ENCODE measurements around the gene RAB20.

Gene RAB20

DNA sequence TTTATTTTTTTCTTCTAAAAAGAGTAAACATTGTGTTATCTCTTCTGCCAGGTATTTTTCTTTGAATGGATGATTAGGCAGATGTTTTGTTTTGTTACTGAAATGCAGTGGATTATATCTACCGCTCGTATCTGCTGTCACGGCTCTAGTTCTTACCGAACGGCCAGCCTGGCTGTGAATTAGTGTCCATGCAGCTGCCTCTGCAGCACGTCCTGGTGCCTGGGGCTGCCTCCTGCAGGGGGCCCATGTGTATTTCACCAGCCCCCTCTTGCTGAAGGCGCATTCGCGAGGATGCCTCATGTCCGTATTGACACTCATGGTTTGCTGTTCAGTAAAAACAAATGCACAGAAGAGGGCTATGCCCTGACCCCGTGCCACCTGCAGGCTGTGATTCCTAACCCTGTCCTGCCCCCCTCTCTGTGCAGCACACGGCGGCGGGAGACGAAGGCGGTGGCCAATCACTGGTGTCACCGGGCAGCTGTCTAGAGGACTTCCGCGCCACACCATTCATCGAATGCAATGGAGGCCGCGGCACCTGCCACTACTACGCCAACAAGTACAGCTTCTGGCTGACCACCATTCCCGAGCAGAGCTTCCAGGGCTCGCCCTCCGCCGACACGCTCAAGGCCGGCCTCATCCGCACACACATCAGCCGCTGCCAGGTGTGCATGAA lies 49.9 kb downstream of the RAB20 start:
- Histone ChIP-seq H3K4me1 (ENCODE audit: control insufficient read depth, insufficient read depth, low read length) (no peaks in the 10 kb centered on the region), H3K27me3 (ENCODE audit: control insufficient read depth, insufficient read depth, low read length, poor library complexity, severe bottlenecking) (no peaks in the 10 kb centered on the region), H3K4me3 (ENCODE audit: insufficient read depth, low read depth, low read length) (no peak overlapping the region), H3K27ac (ENCODE audit: insufficient read depth, low read depth, low read length, poor library complexity, severe bottlenecking) (no peak overlapping the region), H3K9me3 (ENCODE audit: control insufficient read depth, low read length) (no peaks in the 10 kb centered on the region), H3K36me3 (ENCODE audit: control insufficient read depth, insufficient read depth, low read length) (peaks cover 9% of the 10 kb centered on the region)
- 94% methylated on average over 31 of the region's 31 CpGs for WGBS, 2 experiments

- Histone ChIP-seq H3K4me3 (ENCODE audit: insufficient read depth, low read depth, low read length) (no peak overlapping the region), H3K36me3 (ENCODE audit: control insufficient read depth, insufficient read depth, low read length) (peaks cover 9% of the 10 kb centered on the region), H3K4me1 (ENCODE audit: control insufficient read depth, insufficient read depth, low read length) (no peaks in the 10 kb centered on the region), H3K9me3 (ENCODE audit: control insufficient read depth, low read length) (no peaks in the 10 kb centered on the region), H3K27me3 (ENCODE audit: control insufficient read depth, insufficient read depth, low read length, poor library complexity, severe bottlenecking) (no peaks in the 10 kb centered on the region), H3K27ac (ENCODE audit: insufficient read depth, low read depth, low read length, poor library complexity, severe bottlenecking) (no peak overlapping the region)
- 82 to 83% methylated on average over 18 of the region's 18 CpGs for WGBS, 2 experiments
These were observed 51.3 kb downstream of the RAB20 start for GRCh38 chr13:110509971-110510786.

DNA sequence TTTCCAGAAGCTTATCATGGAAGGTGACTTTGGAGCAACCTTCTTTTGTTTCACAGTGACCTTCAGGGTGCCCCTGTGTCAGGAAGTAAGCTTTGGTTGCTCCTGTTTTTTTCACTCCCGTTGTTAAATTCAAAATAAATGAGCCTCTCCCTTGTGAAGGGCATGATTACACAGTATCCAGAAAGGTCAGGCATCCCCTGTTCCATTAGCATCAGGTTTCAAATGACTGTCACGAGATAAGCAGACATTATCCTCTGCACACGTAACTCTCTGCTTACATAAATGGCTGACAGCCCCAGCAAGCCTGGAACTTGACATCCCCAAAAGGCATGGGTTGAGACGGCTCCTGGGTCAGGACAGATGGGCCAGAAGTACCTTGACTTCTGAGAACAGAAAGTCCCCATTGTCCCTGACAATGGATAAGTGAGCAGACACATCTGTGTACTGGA lies 52.0 kb downstream of the RAB20 start:
- Histone ChIP-seq H3K4me3 (ENCODE audit: insufficient read depth, low read depth, low read length) (no peak overlapping the region), H3K9me3 (ENCODE audit: control insufficient read depth, low read length) (no peaks in the 10 kb centered on the region), H3K27me3 (ENCODE audit: control insufficient read depth, insufficient read depth, low read length, poor library complexity, severe bottlenecking) (no peaks in the 10 kb centered on the region), H3K27ac (ENCODE audit: insufficient read depth, low read depth, low read length, poor library complexity, severe bottlenecking) (no peak overlapping the region), H3K36me3 (ENCODE audit: control insufficient read depth, insufficient read depth, low read length) (peaks cover 9% of the 10 kb centered on the region), H3K4me1 (ENCODE audit: control insufficient read depth, insufficient read depth, low read length) (no peaks in the 10 kb centered on the region)
- 82 to 84% methylated on average over 4 of the region's 4 CpGs for WGBS, 2 experiments

GRCh38 chr13:110507678-110508381 lies 53.7 kb downstream of the RAB20 start:
- no peak overlapping the region for H3K4me3 ChIP-seq (ENCODE audit: insufficient read depth, low read depth, low read length)
- H3K27me3 ChIP-seq (ENCODE audit: control insufficient read depth, insufficient read depth, low read length, poor library complexity, severe bottlenecking) = no peaks in the 10 kb centered on the region
- peaks cover 21% of the 10 kb centered on the region for H3K36me3 ChIP-seq (ENCODE audit: control insufficient read depth, insufficient read depth, low read length)
- no peak overlapping the region for H3K27ac ChIP-seq (ENCODE audit: insufficient read depth, low read depth, low read length, poor library complexity, severe bottlenecking)
- 93 to 94% methylated on average over 23 of the region's 23 CpGs for WGBS, 2 experiments
- no peaks in the 10 kb centered on the region for H3K9me3 ChIP-seq (ENCODE audit: control insufficient read depth, low read length)
- no peaks in the 10 kb centered on the region for H3K4me1 ChIP-seq (ENCODE audit: control insufficient read depth, insufficient read depth, low read length)

- Histone ChIP-seq H3K27ac (ENCODE audit: insufficient read depth, low read depth, low read length, poor library complexity, severe bottlenecking) (no peak overlapping the region), H3K36me3 (ENCODE audit: control insufficient read depth, insufficient read depth, low read length) (peaks cover 27% of the 10 kb centered on the region), H3K4me3 (ENCODE audit: insufficient read depth, low read depth, low read length) (no peak overlapping the region), H3K4me1 (ENCODE audit: control insufficient read depth, insufficient read depth, low read length) (no peaks in the 10 kb centered on the region), H3K9me3 (ENCODE audit: control insufficient read depth, low read length) (no peaks in the 10 kb centered on the region), H3K27me3 (ENCODE audit: control insufficient read depth, insufficient read depth, low read length, poor library complexity, severe bottlenecking) (no peaks in the 10 kb centered on the region)
- WGBS, 2 experiments = 90% methylated on average over 17 of the region's 17 CpGs
These were observed 54.5 kb downstream of the RAB20 start for GRCh38 chr13:110506859-110507566.

- peaks cover 33% of the 10 kb centered on the region for H3K36me3 ChIP-seq (ENCODE audit: control insufficient read depth, insufficient read depth, low read length)
- H3K27ac ChIP-seq (ENCODE audit: insufficient read depth, low read depth, low read length, poor library complexity, severe bottlenecking) = no peak overlapping the region
- no peak overlapping the region for H3K4me3 ChIP-seq (ENCODE audit: insufficient read depth, low read depth, low read length)
- no peaks in the 10 kb centered on the region for H3K4me1 ChIP-seq (ENCODE audit: control insufficient read depth, insufficient read depth, low read length)
- no peaks in the 10 kb centered on the region for H3K9me3 ChIP-seq (ENCODE audit: control insufficient read depth, low read length)
- 96% methylated on average over 18 of the region's 18 CpGs for WGBS, 2 experiments
- no peaks in the 10 kb centered on the region for H3K27me3 ChIP-seq (ENCODE audit: control insufficient read depth, insufficient read depth, low read length, poor library complexity, severe bottlenecking)
These were observed 55.1 kb downstream of the RAB20 start for GRCh38 chr13:110506396-110506795.

- Histone ChIP-seq H3K27ac (ENCODE audit: insufficient read depth, low read depth, low read length, poor library complexity, severe bottlenecking) (no peak overlapping the region), H3K36me3 (ENCODE audit: control insufficient read depth, insufficient read depth, low read length) (peaks cover 34% of the 10 kb centered on the region), H3K27me3 (ENCODE audit: control insufficient read depth, insufficient read depth, low read length, poor library complexity, severe bottlenecking) (no peaks in the 10 kb centered on the region), H3K4me1 (ENCODE audit: control insufficient read depth, insufficient read depth, low read length) (no peaks in the 10 kb centered on the region), H3K9me3 (ENCODE audit: control insufficient read depth, low read length) (no peaks in the 10 kb centered on the region), H3K4me3 (ENCODE audit: insufficient read depth, low read depth, low read length) (no peak overlapping the region)
- 96% methylated on average over 10 of the region's 10 CpGs for WGBS, 2 experiments
These were observed 55.9 kb downstream of the RAB20 start for GRCh38 chr13:110505594-110505993.

DNA sequence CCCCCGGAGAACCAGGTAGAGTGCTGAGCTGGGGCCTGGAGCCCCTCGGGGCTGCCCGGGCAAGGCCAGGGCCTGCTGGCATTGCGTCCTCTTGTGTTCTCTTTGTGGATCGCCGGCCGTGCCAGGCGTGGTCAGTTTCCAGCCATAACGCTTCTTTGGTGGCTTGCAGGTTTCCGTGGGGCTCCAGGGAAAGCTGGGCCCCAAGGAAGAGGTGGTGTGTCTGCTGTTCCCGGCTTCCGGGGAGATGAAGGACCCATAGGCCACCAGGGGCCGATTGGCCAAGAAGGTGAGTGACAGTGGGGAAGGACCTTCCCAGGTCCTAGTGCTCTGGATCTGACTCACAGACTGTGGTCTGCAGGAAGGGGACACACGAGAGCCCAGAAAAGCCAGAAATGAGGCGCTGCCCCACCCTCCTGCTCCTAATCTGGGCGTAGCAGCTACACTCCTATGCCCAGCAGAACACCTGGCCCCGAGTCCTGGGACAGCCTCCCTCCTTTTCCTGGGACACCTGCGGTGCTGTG lies 57.5 kb downstream of the RAB20 start:
- Histone ChIP-seq H3K4me3 (ENCODE audit: insufficient read depth, low read depth, low read length) (no peak overlapping the region), H3K36me3 (ENCODE audit: control insufficient read depth, insufficient read depth, low read length) (peaks cover 34% of the 10 kb centered on the region), H3K9me3 (ENCODE audit: control insufficient read depth, low read length) (no peaks in the 10 kb centered on the region), H3K27me3 (ENCODE audit: control insufficient read depth, insufficient read depth, low read length, poor library complexity, severe bottlenecking) (no peaks in the 10 kb centered on the region), H3K27ac (ENCODE audit: insufficient read depth, low read depth, low read length, poor library complexity, severe bottlenecking) (no peak overlapping the region), H3K4me1 (ENCODE audit: control insufficient read depth, insufficient read depth, low read length) (no peaks in the 10 kb centered on the region)
- 95 to 97% methylated on average over 18 of the region's 18 CpGs for WGBS, 2 experiments

- Histone ChIP-seq H3K27ac (ENCODE audit: insufficient read depth, low read depth, low read length, poor library complexity, severe bottlenecking) (no peak overlapping the region), H3K36me3 (ENCODE audit: control insufficient read depth, insufficient read depth, low read length) (peaks cover 30% of the 10 kb centered on the region), H3K4me1 (ENCODE audit: control insufficient read depth, insufficient read depth, low read length) (no peaks in the 10 kb centered on the region), H3K27me3 (ENCODE audit: control insufficient read depth, insufficient read depth, low read length, poor library complexity, severe bottlenecking) (no peaks in the 10 kb centered on the region), H3K4me3 (ENCODE audit: insufficient read depth, low read depth, low read length) (no peak overlapping the region), H3K9me3 (ENCODE audit: control insufficient read depth, low read length) (no peaks in the 10 kb centered on the region)
- WGBS, 2 experiments = 87 to 88% methylated on average over 20 of the region's 20 CpGs
These were observed 58.3 kb downstream of the RAB20 start for GRCh38 chr13:110503037-110503901.
